Measurements from ENCODE around the gene CCDC142. TPM values are rescaled to one million over a fixed set of nuclear protein-coding genes. Genes with fewer than 3 reads are reported as not detected.

Gene CCDC142
- total and polyA plus RNA-seq, 9 of the 15 experiments (the other 6 are each of a cell fraction or from before 2014, with no cell fraction given), result 0.55 to 11.7 (median 7.2) TPM

- TF ChIP-seq NFE2L1 (tag; IDR thresholded peaks at IDR 0.05; ENCODE audit: borderline replicate concordance, low read depth) (no peak), SP1 (CRISPR knock-in tag; IDR thresholded peaks at IDR 0.05) (peak; percentile 76), ZBTB9 (CRISPR knock-in tag; IDR thresholded peaks at IDR 0.05) (no peak), ARID3A (IDR thresholded peaks at IDR 0.05; ENCODE audit: borderline replicate concordance, low read depth, low read length) (0 out of 2 replicates have a peak, but pooled peaks have one; percentile 48), NONO (IDR thresholded peaks at IDR 0.05; ENCODE audit: low read depth in 2 of 2, low read length in 1 of 2) (0 out of 4 replicates have a peak, but pooled peaks of 1 of the 2 experiments have one; percentile 17), STAG1 (CRISPR knock-in tag; IDR thresholded peaks at IDR 0.05; ENCODE audit: borderline replicate concordance) (no peak), ZNF609 (CRISPR knock-in tag; IDR thresholded peaks at IDR 0.05; ENCODE audit: borderline replicate concordance) (no peak), ETV6 (IDR thresholded peaks at IDR 0.05; ENCODE audit: borderline replicate concordance in 1 of 2, low read depth in 2 of 2, low read length in 1 of 2) (no peak), ETV6 (CRISPR knock-in tag; IDR thresholded peaks at IDR 0.05; ENCODE audit: borderline replicate concordance) (0 out of 2 replicates have a peak, but pooled peaks have one; percentile 42), ZMIZ1 (IDR thresholded peaks at IDR 0.05; ENCODE audit: low read depth in 2 of 2, low read length in 2 of 2) (0 out of 4 replicates have a peak, but pooled peaks of 1 of the 2 experiments have one; percentile 35), DACH1 (IDR thresholded peaks at IDR 0.05; ENCODE audit: partially characterized antibody) (no peak), ZNF212 (CRISPR knock-in tag; IDR thresholded peaks at IDR 0.05) (no peak)
These were observed at the start of gene CCDC142, which contains the start of gene TTC31 (continued) for GRCh38 chr2:74482801-74483674.

All from K562 (cell line).